Measurements from ENCODE around the gene COL26A1. TPM values are rescaled to one million over a fixed set of nuclear protein-coding genes. Genes with fewer than 3 reads are reported as not detected.

The COL26A1 gene
- total and polyA plus RNA-seq, 7 donors = 0.13 TPM; not detected in 6

- intact Hi-C loops (cut with DNase I) = no loop called here
- Histone ChIP-seq H3K4me3 (no peak overlapping the region), H3K4me1 (no peaks in the 10 kb centered on the region), H3K36me3 (no peaks in the 10 kb centered on the region), H3K27me3 (peaks cover 0 to 4% (median 0%) of the 10 kb centered on the region in 3 donors), H3K27ac (no peak overlapping the region), H3K9me3 (peaks cover 0 to 3% (median 0%) of the 10 kb centered on the region in 4 donors)
- DNase-seq = no peak
- 57 to 63% methylated on average over 5 of the region's 5 CpGs for WGBS, 2 donors
- TF ChIP-seq CTCF (IDR thresholded peaks at IDR 0.05) = no peak
- no peak for TF ChIP-seq POLR2AphosphoS5 (IDR thresholded peaks at IDR 0.05)
- no peak for TF ChIP-seq EP300 (IDR thresholded peaks at IDR 0.05)
- TF ChIP-seq POLR2A (IDR thresholded peaks at IDR 0.05) = no peak
These were observed 19.0 kb downstream of the COL26A1 start for GRCh38 chr7:101381549-101382111.

- H3K4me1 ChIP-seq = peaks cover 0 to 4% (median 0%) of the 10 kb centered on the region in 4 donors
- intact Hi-C loops (cut with DNase I) = no loop called here
- H3K36me3 ChIP-seq = no peaks in the 10 kb centered on the region
- 15 to 63% methylated on average over 2 of the region's 2 CpGs for WGBS, 2 donors
- H3K27me3 ChIP-seq = peaks cover 0 to 13% (median 0%) of the 10 kb centered on the region in 3 donors
- peaks cover 0 to 3% (median 0%) of the 10 kb centered on the region in 4 donors for H3K9me3 ChIP-seq
- no peak overlapping the region for H3K27ac ChIP-seq
- DNase-seq = no peak
- no peak overlapping the region for H3K4me3 ChIP-seq
- TF ChIP-seq POLR2A (IDR thresholded peaks at IDR 0.05) (no peak), CTCF (IDR thresholded peaks at IDR 0.05) (no peak), POLR2AphosphoS5 (IDR thresholded peaks at IDR 0.05) (no peak), EP300 (IDR thresholded peaks at IDR 0.05) (no peak)
These were observed 20.3 kb downstream of the COL26A1 start for GRCh38 chr7:101382937-101383336.

GRCh38 chr7:101386177-101386557 lies 23.5 kb downstream of the COL26A1 start:
- TF ChIP-seq CTCF (IDR thresholded peaks at IDR 0.05) (no peak), POLR2AphosphoS5 (IDR thresholded peaks at IDR 0.05) (no peak), EP300 (IDR thresholded peaks at IDR 0.05) (no peak), POLR2A (IDR thresholded peaks at IDR 0.05) (no peak)
- no peaks in the 10 kb centered on the region for H3K9me3 ChIP-seq
- H3K27me3 ChIP-seq = peaks cover 0 to 41% (median 0%) of the 10 kb centered on the region in 3 donors
- H3K4me3 ChIP-seq = no peak overlapping the region
- 80 to 84% methylated on average over 8 of the region's 8 CpGs for WGBS, 2 donors
- H3K27ac ChIP-seq = no peak overlapping the region
- no peak for DNase-seq
- H3K36me3 ChIP-seq = no peaks in the 10 kb centered on the region
- intact Hi-C loops (cut with DNase I) = no loop called here
- H3K4me1 ChIP-seq = peaks cover 0 to 4% (median 0%) of the 10 kb centered on the region in 4 donors

- H3K27me3 ChIP-seq = peaks cover 0 to 45% (median under 1%) of the 10 kb centered on the region in 3 donors
- H3K36me3 ChIP-seq = no peaks in the 10 kb centered on the region
- H3K4me3 ChIP-seq = no peak overlapping the region
- intact Hi-C loops (cut with DNase I) = no loop called here
- peaks cover 0 to 4% (median 0%) of the 10 kb centered on the region in 4 donors for H3K4me1 ChIP-seq
- WGBS, 2 donors = 14 to 27% methylated on average over 21 of the region's 21 CpGs
- H3K27ac ChIP-seq = no peak overlapping the region
- no peaks in the 10 kb centered on the region for H3K9me3 ChIP-seq
- no peak for DNase-seq
- TF ChIP-seq POLR2A (IDR thresholded peaks at IDR 0.05) = no peak
- TF ChIP-seq CTCF (IDR thresholded peaks at IDR 0.05) = no peak
- TF ChIP-seq POLR2AphosphoS5 (IDR thresholded peaks at IDR 0.05) = no peak
- TF ChIP-seq EP300 (IDR thresholded peaks at IDR 0.05) = no peak
These were observed 24.0 kb downstream of the COL26A1 start for GRCh38 chr7:101386558-101387231.
